Endothelial cell of umbilical vein (primary cell): ENCODE results near the gene GPR78. TPM values are rescaled to one million over a fixed set of nuclear protein-coding genes. Genes with fewer than 3 reads are reported as not detected.
"Not testable (repeated sequence)": the region's sequence is repeated elsewhere in the genome, so short reads cannot be mapped to it uniquely, and the experiment has no call there.

Experiments
- BruUV-seq: library from RNA; stranded (reverse); fragments of 400-500 nt; replicated peaks from 2 replicates; lab custom pipeline; 2021; lab: Mats Ljungman, UMichigan
- CTCF ChIA-PET: fragments of 300-600, 350-600 bp; sonication (Branson Sonifier 250); formaldehyde crosslinking; loops from one replicate; lab custom pipeline; 2021; ENCODE audit warnings: antibody characterized with exemption, inconsistent platforms; lab: Charles Lee
- POLR2A ChIA-PET: fragments of 300-600, 350-600 bp; sonication (Branson Sonifier 250); formaldehyde crosslinking; loops from one replicate; lab custom pipeline; 2021; ENCODE audit warnings: antibody characterized with exemption, inconsistent platforms; lab: Charles Lee
- DNase-seq: peaks from one replicate; pipeline ENCODE4 v3.0.0-alpha.2; 2011; ENCODE audit warnings: low read depth, low spot score
- FAIRE-seq: peaks from 2 replicates; lab custom pipeline; 2011; peaks lifted over from hg19 to GRCh38; lab: Jason Lieb, UNC
- H2AFZ ChIP-seq: 2 replicates; pipeline ENCODE4 v1.6.0; 2012; ENCODE audit warnings: low read depth, low read length, control low read depth, inconsistent platforms
- H3K27ac ChIP-seq: 2 replicates; pipeline ENCODE4 v1.5.1; 2011; ENCODE audit warnings: low read depth, mild to moderate bottlenecking, control low read depth, low read length, moderate library complexity; ENCODE audit not compliant: insufficient read depth
- H3K27me3 ChIP-seq, 2 experiments: 2 replicates each; pipeline versions ENCODE4 v1.6.0 to v1.6.1; 2011; ENCODE audit warnings: low read length in 2 of 2, mixed read lengths in 1 of 2; ENCODE audit not compliant: control insufficient read depth in 2 of 2, insufficient read depth in 2 of 2
- H3K36me3 ChIP-seq, 2 experiments: 2 replicates in 1 of 2; 3 replicates in 1 of 2; pipeline ENCODE4 v1.5.1; 2011; ENCODE audit warnings: low read length in 2 of 2, mild to moderate bottlenecking in 1 of 2, moderate library complexity in 1 of 2; ENCODE audit not compliant: control insufficient read depth in 2 of 2, insufficient read depth in 2 of 2; ENCODE audit errors: extremely low read depth in 1 of 2
- H3K4me1 ChIP-seq: 3 replicates; pipeline ENCODE4 v1.5.1; 2011; ENCODE audit warnings: mild to moderate bottlenecking, low read length; ENCODE audit not compliant: control insufficient read depth, insufficient read depth; ENCODE audit errors: extremely low read depth
- H3K4me2 ChIP-seq: 2 replicates; pipeline ENCODE4 v1.6.1; 2011; ENCODE audit warnings: low read length, control low read depth, mixed read lengths; ENCODE audit not compliant: insufficient read depth
- H3K4me3 ChIP-seq, 3 experiments: fragments of 200-600 bp in 1 of 3; sonication (generic), shearing (Covaris generic) in 1 of 3; replicated peaks in 1 of 3; 2 replicates each; pipeline ENCODE4 v1.5.1; 2011 to 2016; ENCODE audit warnings: control low read depth in 3 of 3, low read length in 3 of 3, mild to moderate bottlenecking in 2 of 3, inconsistent platforms in 1 of 3, low read depth in 1 of 3, moderate library complexity in 1 of 3; ENCODE audit not compliant: insufficient read depth in 1 of 3
- H3K79me2 ChIP-seq: 2 replicates; pipeline ENCODE4 v1.6.0; 2012; ENCODE audit warnings: low read length, inconsistent platforms; ENCODE audit not compliant: control insufficient read depth, insufficient read depth
- H3K9ac ChIP-seq: replicated peaks from 2 replicates; pipeline ENCODE3; 2011; ENCODE audit warnings: low read length, control low read depth; ENCODE audit not compliant: insufficient read depth; ENCODE audit errors: extremely low read depth
- H3K9me1 ChIP-seq: replicated peaks from 3 replicates; pipeline ENCODE4 v1.6.0; 2011; ENCODE audit warnings: mild to moderate bottlenecking, low read length; ENCODE audit not compliant: control insufficient read depth, insufficient read depth; ENCODE audit errors: extremely low read depth
- H3K9me3 ChIP-seq: replicated peaks from 2 replicates; pipeline ENCODE4 v1.5.1; 2012; ENCODE audit warnings: low read length, inconsistent platforms; ENCODE audit not compliant: control insufficient read depth, insufficient read depth
- H4K20me1 ChIP-seq: replicated peaks from 2 replicates; pipeline ENCODE3; 2011; ENCODE audit warnings: mild to moderate bottlenecking, low read length; ENCODE audit not compliant: control insufficient read depth, insufficient read depth; ENCODE audit errors: extremely low read depth
- dilution Hi-C: fragments of 300-500 bp; cut with MboI; formaldehyde crosslinking; loops from one replicate; pipeline ENCODE4 v1.15.0; 2019; ENCODE audit warnings: low sequenced_read_pairs; ENCODE audit not compliant: extremely low pct_ligation_motif_present
- intact Hi-C: fragments of 100-400 bp; cut with micrococcal nuclease; formaldehyde crosslinking; loops from one replicate; pipeline ENCODE4 v1.10.0; 2022
- polyA plus RNA-seq, 4 experiments: library from polyadenylated mRNA; depleted of rRNA in 3 of 4; stranded (reverse) in 3 of 4; unstranded in 1 of 4; fragments of >200 nt; gene quantifications; 2 replicates each; pipeline versions ENCODE4 v1.2.1 to v1.2.3, GENCODE V29; 2011 to 2012; ENCODE audit warnings: missing spikeins in 1 of 4
- total RNA-seq: library from RNA; stranded (reverse); gene quantifications from 2 replicates; pipeline ENCODE4 v1.2.3, GENCODE V29; 2021

The GPR78 gene
- total and polyA plus RNA-seq, 2 donors (not counting 3 experiments of a cell fraction or from before 2014, with no cell fraction given): not detected

GRCh38 chr4:8621135-8621534, 40.9 kb downstream of the GPR78 start:
- H3K27ac ChIP-seq, BruUV-seq, H3K27me3 ChIP-seq, FAIRE-seq, H4K20me1 ChIP-seq, H3K36me3 ChIP-seq, H3K4me3 ChIP-seq, CTCF ChIA-PET, intact Hi-C loops, H3K4me1 ChIP-seq, H2AFZ ChIP-seq, H3K4me2 ChIP-seq, H3K9me3 ChIP-seq, H3K9ac ChIP-seq, H3K9me1 ChIP-seq, dilution Hi-C loops, POLR2A ChIA-PET, DNase-seq, H3K79me2 ChIP-seq: not testable (repeated sequence)

DNA sequence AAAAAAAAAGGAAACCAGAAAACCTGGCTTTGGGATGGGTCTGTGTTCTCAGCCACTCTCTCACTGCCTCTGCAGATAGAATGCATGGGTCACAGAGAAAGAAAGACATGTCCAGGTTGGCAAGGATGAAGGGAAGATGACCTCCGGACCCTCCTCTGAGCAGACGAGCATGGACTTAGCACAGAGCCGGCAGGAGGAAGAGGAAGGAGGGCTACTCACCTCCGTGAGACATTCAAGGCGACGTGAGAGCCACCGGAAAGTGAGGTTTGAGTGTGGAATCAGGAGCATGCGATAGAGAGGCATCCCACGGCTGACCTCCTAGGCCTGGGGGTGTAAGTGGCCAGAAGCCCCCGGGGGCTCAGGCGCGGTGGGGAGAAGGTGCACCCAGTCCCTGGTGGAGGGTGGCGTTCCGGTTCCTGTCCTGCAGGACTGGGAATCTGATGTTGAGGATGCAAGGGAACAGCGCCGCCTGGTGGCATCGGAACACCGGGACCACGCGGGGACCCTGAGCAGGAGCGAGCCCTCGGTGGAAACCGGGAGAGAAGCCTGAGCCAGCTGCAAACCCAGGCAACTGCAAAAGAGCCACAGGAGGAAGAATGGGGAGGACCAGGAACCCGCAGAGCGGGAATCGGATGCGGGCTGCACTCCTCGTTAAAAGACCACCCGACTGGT, 44.5 kb downstream of the GPR78 start:
- H3K9me1 ChIP-seq, H3K9ac ChIP-seq, H2AFZ ChIP-seq, dilution Hi-C loops, H3K4me3 ChIP-seq, intact Hi-C loops, H4K20me1 ChIP-seq, FAIRE-seq, CTCF ChIA-PET, H3K4me2 ChIP-seq, H3K27ac ChIP-seq, H3K4me1 ChIP-seq, H3K9me3 ChIP-seq, H3K79me2 ChIP-seq, BruUV-seq, H3K36me3 ChIP-seq, POLR2A ChIA-PET, DNase-seq, H3K27me3 ChIP-seq: not testable (repeated sequence)

GRCh38 chr4:8630240-8630905, 50.2 kb downstream of the GPR78 start:
- H3K27me3 ChIP-seq, H3K9ac ChIP-seq, H4K20me1 ChIP-seq, DNase-seq, POLR2A ChIA-PET, H2AFZ ChIP-seq, H3K4me2 ChIP-seq, CTCF ChIA-PET, H3K9me3 ChIP-seq, H3K9me1 ChIP-seq, dilution Hi-C loops, H3K4me1 ChIP-seq, H3K27ac ChIP-seq, intact Hi-C loops, BruUV-seq, H3K36me3 ChIP-seq, H3K4me3 ChIP-seq, H3K79me2 ChIP-seq, FAIRE-seq: not testable (repeated sequence)

DNA sequence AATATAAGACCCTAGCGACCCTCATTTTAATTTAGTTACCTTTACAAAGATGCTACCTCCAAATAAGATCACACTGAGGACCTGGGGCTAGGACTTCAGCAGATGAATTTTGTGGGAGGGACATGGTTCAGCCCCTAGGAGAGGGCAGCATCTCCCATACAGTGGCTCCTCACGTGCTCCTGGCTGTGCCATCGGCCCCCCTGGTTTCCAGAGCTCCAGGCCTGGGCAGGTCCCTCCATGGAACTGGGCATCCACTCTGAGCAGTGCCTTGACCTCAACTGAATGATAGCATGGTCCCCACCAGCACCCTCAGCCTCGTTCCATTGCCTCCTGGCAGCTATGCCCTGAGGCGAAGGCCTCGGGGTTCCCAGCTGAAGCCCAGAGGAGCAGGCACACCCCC, 51.7 kb downstream of the GPR78 start:
- H3K9ac ChIP-seq, POLR2A ChIA-PET, intact Hi-C loops, H3K9me1 ChIP-seq, H4K20me1 ChIP-seq, BruUV-seq, FAIRE-seq, H3K79me2 ChIP-seq, H3K36me3 ChIP-seq, H3K4me1 ChIP-seq, H3K9me3 ChIP-seq, CTCF ChIA-PET, H3K4me2 ChIP-seq, DNase-seq, H3K27me3 ChIP-seq, dilution Hi-C loops, H2AFZ ChIP-seq, H3K27ac ChIP-seq, H3K4me3 ChIP-seq: not testable (repeated sequence)
